Epithelial cell of umbilical artery (primary cell): Measurements from ENCODE around the gene FRMPD1. TPM values are rescaled to one million over a fixed set of nuclear protein-coding genes. Genes with fewer than 3 reads are reported as not detected.

ENCODE experiments used
- total RNA-seq: library from RNA; depleted of rRNA; stranded (reverse); fragments of >200 nt; gene quantifications from 2 replicates; pipeline ENCODE4 v1.2.3, GENCODE V29; 2014

FRMPD1 gene, protein sequence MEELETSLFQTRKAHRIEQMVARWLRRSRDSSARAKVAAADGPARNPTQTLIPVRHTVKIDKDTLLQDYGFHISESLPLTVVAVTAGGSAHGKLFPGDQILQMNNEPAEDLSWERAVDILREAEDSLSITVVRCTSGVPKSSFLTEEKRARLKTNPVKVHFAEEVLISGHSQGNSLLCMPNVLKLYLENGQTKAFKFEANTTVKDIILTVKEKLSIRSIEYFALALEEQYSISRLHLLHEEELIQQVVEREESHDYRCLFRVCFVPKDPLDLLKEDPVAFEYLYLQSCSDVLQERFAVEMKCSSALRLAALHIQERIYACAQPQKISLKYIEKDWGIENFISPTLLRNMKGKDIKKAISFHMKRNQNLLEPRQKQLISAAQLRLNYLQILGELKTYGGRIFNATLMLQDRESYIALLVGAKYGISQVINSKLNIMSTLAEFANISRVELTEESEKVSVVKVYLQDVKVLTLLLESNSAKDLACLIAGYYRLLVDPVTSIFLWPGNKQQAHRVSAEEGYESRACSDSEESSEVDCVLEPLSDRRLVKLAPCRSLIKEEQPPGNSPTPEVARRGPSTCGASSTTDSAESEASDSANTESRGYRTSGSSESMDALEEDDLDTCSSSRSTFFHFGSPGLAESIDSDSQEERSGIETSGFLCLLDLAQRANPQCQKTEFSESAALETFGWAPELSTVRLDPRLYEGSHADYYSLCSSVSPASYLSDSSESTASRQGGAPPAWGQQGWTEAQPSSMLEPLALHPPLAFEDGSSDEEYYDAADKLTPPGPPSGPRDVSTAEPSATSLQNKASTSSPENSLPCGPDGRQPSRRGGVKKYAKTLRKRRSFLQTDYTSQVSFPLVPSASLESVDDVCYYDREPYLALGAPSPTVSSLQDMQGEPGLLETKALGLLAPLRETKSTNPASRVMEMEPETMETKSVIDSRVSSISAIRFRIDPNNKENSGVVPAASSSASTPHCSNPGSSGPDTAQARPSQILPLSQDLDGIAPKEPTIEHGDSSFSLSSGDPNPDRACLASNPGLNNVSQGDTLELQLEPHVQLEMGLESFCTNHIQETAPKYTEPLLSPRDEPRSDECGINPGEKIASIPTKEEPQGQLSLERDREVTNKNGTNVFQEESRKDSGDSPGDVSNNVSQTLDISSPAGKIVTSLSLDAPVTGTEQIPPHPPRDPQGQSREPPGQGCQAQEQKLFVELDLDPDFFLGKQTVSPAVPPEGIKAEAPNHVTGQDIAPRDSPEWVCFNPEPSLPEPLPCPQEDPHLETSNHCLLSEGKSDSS (N-terminal part only)
- total RNA-seq: not detected in 2 replicates

DNA sequence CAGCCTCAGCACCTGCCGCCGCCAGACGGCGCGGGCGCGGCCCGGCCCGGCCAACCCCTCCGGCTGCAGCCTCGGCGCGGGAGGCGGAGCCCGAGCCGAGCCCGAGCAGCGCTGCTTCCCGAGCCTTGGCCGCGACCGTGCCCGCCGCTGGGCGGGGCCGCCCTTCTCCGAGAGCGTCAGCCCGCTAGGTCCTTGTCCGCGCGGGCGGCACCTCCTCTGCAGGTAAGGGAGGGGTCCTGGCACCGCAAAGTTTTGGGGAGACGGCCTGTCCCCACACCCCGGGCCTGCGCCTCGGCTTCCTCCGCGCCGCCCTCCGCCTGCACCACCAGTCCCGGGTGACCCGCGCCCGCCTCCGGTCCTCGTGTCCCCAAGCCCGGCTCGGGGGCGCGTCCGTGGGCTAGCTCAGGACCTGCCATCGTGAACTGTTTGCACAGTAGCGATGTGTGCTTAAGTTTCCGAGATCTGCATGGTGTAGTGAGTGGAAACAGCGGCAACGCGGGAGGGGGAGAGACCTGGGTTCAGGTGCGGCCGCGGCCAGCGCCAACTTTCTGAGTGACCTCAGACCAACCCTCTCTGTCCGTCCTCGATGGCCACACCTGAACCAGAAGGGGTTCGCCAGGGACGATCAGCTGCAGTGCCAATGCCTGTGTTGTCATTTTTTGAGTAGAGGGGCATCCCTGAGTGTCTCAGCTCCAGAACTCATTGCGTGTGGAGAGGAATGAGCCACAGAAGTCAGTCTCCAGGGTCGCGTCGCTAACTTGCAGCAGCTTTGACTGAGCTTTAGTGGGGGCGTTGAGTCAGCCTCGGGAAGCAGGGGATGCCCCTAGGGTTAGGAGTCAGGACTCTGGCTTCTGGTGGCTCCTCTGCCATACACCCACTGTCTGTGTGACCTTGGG, at the start of gene FRMPD1:
Gene FRMPD1 (plus strand): TSS at position 82 of the 896 bp plus-strand sequence. CDS start 41,688 bp downstream, outside the sequence.

GRCh38 chr9:37753489-37754190, 102.9 kb downstream of the FRMPD1 start, which contains the start of gene TRMT10B:
TSS of gene TRMT10B (plus strand) at chr9:37753805. CDS start at chr9:37761932, 8,127 bp downstream.

DNA sequence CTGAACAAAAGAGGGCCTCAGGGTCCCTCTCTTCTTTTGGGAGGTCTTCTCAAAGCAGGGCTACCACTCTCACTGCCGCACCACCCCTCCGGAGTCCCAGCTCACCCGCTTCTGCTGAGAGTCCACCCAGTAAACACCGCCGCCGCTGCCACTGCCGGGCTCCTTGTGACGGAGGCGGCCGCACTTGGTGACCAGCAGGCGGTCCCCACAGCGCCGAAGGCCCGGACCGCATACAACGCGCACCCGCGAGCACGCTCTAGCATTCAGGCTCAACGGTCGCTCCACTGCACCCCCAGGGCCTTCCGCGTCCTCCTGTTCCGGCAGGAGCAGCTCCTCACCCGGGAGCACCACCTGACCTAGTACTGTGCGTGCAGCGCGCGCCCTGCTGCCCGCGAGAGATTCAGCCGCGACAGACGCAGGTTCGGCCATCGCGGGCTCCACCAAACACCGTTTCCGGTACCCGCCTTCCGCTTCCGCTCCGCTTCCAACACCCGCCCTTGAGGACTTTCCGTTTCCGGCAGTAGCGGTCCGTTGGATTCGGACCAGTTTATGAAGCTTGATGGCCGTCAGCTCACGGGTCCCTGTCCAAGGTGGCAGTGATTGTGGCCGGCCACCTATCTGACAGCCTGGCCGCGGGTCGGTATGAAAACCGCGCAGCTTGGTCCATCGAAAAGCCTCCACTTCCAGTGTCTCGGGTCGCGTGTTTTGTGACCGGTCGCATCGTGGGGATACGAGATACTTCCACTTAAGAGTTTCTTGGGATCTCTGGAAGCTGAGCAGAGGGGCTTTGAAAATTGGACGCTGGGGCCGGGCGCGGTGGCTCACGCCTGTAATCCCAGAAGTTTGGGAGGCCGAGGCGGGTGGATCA, 134.1 kb downstream of the FRMPD1 start, which contains the start of gene EXOSC3:
Gene EXOSC3 (minus strand): TSS at position 449 of the 868 bp plus-strand sequence. CDS start 20 bp downstream, at position 429.

Other genes starting within 250 kb of the FRMPD1 start
- 138 and 139 TPM in 2 replicates for gene GRHPR, start 228.3 kb upstream of the FRMPD1 start, total RNA-seq
- gene ZBTB5, start 185.5 kb upstream of the FRMPD1 start, total RNA-seq: 6.5 and 7.3 TPM in 2 replicates
- 18.5 and 26.0 TPM in 2 replicates for gene POLR1E, start 165.0 kb upstream of the FRMPD1 start, total RNA-seq
- gene FBXO10, start 74.6 kb upstream of the FRMPD1 start, total RNA-seq: 6.5 and 7.8 TPM in 2 replicates
- 232 and 241 TPM in 2 replicates for gene TOMM5, start 58.4 kb upstream of the FRMPD1 start, total RNA-seq
- gene TRMT10B, start 102.9 kb downstream of the FRMPD1 start, total RNA-seq: 2.7 and 2.9 TPM in 2 replicates
- gene EXOSC3, start 134.1 kb downstream of the FRMPD1 start, total RNA-seq: 40.3 and 68.7 TPM in 2 replicates
- gene DCAF10, start 149.8 kb downstream of the FRMPD1 start, total RNA-seq: 12.0 and 20.1 TPM in 2 replicates